Measurements from ENCODE around the gene TTC31.
"Not testable (repeated sequence)": the region's sequence is repeated elsewhere in the genome, so short reads cannot be mapped to it uniquely, and the experiment has no call there.

Gene TTC31

DNA sequence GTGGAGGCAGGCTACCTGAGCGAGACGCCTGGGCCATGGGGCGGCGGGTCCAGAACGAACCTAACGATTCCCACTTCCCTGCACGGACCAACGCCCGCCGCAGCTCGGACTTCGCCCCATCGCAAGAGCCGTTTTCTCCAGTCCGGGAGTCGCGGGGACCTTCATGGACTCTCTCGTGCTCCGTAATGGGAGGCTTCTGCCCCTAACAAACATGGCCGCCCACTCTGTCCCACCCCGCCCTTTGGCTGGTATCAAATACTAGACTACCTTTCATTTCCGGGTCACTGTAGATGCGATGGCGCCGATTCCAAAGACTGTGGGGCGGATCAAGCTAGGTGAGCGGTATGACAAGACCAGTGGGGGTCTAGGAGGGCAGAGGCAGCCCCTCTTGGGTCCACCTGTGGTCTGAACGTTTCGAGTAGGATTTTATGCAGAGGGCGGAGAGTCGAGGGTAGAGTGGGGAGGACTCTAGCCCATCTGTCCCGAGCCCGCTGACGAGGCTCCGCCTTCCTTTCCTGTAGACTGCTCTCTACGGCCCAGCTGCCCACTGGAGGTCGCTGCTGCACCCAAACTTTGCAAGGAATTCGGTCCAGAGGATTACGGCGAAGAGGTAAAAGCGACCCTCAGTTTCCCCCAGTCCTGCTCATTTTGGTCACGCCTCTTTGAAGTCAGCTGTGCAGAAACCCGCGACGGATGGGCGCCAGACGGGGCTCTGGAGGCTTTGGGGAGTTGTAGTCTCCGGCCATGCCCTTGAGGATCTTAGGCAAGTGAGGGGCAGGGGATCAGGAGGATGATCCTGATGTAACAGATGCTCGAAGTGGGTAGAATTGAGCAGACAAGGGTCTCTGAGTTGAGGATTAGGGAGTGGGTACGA lies at the start of gene TTC31, which contains the start of gene CCDC142:
Gene TTC31, plus strand, starts transcription at position 281 of the 874 bp plus-strand sequence. Its CDS starts 15 bp downstream, at position 296.
Gene CCDC142, minus strand, starts transcription at position 198 of the 874 bp plus-strand sequence. Its CDS starts 161 bp downstream, at position 37.
- DNase-seq: peak; percentile 93 to 95

DNA sequence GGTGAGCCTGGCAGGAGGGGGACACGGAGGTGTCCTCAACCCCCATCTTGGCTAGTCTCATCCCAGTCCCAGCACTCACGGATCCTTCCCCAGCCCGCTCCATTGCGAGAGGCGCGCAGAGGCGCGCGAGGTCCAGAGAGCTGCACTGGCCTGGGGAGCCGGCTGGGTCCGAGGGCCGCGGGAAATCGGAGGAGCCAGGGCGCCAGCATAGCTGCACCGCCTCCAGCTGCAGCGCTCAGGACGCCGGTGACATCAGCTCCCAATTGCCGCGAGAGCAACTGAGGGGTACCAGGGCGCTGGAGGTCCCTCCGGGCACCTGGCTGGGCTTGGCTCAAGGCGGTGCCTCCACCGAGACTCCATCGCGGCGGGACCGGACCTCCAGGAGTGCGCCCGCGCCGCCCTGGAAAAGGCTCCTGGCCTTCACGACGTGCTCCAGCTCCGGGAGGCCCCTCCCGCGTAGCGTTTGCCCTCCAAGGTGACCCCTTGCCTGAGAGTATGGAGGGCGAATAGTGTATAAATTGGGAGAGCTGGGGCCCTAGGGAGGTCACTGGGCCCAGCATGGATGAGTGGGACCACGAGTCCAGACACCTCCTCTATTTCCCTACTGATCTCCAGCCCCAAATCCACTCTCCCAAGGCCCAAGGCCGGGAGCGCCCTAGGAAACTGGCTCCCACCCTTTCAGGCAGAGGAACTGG lies 46.6 kb upstream of the TTC31 start:
- DNase-seq: no peak

DNA sequence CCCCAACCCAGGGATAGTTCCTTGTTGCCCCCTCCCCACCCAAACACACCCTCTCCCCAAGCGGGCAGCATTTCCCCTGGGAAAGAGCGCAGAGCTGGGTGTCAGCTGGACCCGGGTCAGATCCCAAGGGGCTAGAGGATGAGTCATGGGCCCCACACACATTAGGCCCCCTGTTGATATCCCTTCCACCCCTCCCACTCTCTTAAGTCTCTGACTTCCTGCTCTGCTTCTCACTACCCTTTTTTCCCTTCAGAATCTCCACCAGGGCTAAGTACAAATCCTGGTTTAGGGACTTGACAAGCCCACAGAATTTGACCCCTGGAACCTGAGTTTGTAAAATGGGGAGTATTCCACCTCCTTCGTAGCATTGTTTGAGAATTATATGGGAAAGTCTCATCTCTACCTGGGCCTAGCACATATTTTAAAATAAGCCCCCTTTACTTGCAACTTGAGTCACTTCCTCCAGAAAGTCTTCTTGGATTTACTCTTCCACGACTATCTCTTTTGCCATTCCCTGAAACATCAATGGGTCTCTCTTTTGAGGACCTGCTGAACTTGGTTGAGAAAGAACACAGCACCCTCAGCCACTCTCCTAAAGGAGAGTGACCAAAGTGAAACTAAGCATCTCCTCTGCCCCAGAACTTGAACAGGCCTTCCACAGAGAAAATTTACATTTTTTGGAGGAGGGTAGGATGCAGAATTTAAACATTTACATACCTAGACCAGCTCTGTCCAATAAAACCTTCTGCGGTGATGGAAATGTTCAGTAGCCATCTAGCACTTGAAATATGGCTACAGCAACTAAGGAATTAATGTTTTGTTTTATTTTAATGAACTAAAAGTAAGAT lies 45.8 kb upstream of the TTC31 start:
- no peak for DNase-seq

DNA sequence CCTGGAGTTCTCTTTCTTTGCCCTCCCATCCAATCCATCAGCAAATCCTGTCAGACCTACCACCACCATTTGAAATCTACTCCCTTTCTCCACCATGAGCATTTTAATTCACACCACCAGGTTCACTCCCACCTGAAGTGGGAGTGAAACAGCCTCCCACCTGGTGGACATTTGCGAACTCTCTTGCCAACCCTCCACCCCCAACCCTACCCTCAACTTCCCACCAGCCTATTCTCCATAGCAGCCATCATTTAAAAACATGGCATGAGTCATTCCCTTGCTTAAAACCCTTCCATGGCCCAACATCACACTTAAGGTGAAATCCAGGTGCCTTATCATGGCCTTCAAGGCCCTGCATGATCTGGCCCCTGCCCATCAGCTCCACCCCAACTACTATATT lies 44.6 kb upstream of the TTC31 start:
- DNase-seq: no peak

DNA sequence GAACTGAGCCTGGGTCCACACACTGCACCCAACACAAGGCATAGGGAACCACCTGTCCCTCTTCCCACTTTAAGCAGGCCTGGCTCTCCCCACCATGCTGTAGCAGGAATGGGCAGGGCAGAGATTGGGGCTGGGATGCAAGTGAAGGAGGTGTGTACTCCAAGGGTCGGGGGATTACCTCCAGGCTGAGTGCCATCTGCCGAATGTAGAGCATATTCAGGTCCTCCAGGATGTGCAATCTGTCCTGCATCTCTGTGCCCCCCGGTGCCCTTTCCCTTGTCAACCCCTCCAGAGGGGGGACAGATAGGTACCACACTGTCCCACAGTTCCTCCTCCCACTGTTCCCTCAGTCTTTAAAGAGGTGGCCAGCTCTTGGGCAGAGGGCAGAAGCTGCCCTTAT lies 43.5 kb upstream of the TTC31 start:
- no peak for DNase-seq

DNA sequence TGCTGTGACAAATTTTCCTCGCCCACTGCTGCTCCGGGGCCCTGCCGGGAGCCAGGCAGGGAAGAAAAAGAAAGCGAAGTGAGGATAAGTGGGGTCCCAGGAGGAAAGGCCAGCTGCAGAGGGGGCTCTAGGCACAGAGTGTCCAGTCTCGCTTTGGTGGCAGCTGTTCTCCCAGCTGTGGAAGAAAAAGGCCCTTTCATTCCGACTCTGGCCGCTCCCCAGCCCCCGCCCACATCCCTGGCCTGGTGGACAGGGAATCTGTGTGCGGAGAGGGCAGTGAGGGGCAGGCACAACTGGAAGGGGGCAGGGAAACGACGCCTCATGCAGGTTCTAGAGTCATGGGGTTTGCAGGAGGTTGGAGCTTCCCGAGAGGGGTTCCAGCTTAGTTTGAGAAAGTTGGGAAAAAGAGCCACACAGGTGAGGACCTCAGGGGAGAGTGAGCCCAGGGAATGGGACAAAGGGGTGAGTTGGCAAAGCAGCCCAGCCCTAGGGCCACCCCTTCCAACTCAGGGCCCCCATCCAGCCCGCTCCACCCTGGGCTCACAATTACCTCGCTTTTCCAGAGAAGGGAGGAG lies 43.0 kb upstream of the TTC31 start:
- no peak for DNase-seq

DNA sequence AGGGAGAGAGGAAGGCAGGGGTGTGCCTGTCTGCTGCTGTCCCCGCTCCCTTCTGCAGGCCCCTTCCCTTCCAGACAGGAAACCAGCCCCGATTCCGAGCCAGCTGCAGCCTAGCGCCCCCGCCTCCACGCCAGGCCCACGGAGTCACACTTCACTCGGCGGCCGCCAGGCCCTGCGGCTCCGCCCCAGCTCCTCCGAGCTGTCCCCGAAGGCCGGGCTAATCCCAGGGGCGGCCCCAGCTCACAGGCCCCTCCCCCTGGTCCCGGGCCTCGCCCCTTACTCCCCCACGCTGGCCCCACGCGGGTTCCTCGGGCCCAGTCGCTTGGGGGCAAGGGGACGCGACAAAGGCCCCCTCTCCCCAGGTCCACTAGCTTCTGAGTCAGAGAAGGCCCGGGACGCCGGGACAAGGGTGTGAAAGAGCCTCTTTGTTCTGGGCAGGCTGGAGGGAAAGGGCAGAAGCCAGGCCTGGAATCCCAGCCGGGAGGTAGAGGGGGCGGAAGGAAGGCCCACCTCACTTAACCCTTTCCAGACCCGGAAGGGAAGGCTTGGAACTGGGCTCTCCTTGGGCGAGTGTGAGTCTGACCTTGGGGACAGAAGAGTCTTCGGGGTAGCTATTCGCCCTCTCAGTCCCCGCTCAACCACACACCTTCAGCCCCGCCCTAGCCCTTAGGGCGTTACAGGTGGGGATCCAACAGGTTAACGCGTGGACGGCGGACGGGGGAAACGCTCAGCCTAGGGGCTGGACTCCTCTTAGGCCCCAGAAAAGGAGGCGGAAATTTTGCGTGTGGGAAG lies 42.3 kb upstream of the TTC31 start:
- peak; percentile 49 to 71 for DNase-seq

DNA sequence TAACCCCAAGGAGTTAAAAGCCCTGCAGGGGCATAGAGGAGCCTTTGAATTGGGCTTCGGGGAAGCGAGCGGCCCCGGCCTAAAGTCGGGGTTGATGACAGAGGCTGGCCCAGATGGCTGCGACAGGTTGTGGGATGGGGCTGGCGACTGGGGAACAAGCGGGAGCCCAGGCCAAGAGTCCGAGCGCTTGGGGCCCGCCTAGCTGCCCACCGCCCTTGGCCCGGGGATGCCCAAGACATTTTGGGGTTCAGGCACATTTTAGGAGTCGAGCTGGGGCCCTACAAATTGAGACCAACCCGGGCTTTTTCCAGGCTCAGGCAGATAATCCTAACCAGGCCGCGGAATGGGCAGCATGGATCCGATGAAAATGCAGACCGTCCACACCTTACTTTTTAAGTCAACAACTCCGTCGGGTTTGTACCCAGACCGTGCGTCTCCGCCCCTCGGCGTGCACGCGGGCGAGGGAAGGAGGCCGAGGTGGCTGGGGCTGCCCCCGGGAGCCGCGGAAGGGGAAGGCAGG lies 41.7 kb upstream of the TTC31 start:
- no peak for DNase-seq

DNA sequence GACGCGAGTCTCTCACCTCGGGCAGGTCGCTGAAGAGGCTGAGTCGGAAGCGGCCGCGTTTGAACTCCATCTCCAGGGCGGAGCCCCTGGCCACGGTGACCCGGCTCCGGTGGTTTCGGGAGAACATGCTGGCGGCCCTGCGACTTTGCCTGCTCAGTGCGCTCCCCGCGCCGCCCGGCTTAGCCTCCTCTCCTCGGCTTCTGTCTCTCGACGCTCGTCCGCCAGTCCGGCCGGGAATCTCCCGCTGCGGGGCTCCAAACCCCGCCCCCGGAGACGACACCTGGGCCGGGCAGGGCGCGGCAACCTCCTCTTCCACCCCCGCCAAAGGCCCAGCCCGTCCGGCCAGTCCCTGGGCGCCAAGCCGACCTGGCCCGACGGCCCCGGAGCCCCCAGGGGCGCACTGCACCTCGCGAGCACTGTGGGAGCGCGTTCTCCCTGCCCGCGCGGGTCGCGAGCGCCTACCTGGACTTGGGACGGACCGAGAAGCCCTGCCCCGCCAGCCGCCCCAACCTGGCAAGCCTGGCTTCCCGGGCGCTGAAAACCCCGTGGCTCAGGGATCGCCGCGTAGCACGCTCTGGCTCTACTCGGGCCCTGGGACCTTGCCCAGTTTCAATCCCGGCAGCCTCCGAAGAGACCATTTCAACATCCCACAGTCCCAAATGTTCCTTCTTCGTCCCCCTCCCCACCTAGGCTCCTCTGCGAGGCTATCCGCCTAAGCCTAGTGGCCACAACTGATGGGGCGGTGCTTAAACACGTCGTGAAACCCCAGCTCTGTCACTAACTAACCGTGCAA lies 41.0 kb upstream of the TTC31 start, which contains the start of gene RTKN:
Gene RTKN, minus strand, starts transcription at position 248 of the 793 bp plus-strand sequence. Its CDS starts 121 bp downstream, at position 127.
- peak; percentile 40 to 51 for DNase-seq

DNA sequence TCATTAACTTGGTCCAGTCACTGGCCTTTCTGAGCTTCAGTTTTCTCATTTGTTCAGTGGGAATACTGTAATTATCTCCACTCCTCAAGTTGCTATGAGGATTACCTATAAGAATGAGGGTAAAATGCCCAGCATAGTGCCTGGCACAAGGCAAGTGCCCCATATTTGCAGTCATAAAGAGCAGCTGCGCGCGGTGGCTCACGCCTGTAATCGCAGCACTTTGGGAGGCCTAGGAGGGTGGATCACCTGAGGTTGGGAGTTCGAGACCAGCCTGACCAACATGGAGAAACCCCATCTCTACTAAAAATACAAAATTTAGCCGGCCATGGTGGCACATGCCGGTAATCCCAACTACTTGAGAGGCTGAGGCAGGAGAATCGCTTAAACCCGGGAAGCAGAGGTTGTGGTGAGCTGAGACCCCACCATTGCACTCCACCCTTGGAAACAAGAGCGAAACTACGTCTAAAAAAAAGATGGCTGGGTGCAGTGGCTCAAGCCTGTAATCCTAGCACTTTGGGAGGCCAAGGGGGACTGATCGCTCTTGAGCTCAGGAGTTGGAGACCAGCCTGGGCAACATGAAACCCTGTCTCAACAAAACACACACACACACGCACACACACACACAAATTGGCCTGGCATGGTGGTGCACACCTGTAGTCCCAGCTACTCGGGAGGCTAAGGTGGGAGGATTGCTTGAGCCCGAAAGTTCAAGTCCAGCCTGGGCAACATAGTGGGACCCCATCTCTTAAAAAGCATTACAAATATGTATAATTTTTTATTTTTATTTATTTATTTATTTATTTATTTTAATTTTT lies 40.2 kb upstream of the TTC31 start:
- not testable (repeated sequence) for DNase-seq

DNA sequence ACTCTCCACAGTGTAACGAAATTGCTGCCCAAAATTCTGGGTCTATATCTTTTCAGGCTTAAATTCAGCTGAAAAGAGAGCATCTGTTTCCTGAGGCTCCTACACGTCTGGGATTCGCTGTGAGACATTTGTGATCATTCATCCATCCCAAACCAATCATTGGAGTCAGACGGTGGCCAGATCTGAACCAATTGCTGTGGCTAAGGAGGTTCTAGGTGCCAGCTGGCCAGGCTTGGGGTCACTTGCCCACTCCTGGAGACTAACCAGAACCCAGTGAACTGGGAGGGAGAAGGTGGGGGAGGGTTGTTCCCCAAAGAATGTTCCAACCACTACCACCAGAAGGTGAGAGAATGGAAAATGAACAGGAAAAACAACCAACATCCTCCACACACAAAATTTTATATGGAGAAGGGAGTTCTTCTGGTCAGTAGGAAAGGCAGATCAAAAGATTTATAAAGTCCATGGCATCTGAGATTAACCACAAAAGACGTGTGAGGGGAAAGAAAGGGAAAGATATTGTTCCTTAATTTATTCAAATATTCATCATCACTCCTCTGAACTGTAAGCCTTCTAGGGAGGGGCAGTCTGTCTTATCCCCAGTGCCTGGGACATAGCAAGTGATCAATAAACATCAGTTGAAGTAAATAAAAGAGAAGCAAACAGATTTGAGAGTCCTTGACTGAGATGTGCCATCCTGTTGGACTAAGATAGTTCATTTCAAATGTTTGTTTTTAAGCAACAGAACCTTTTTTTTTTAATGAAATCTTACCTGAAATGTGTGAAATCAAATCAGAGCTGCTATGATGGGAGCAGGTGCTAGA lies 38.2 kb upstream of the TTC31 start:
- DNase-seq: no peak

DNA sequence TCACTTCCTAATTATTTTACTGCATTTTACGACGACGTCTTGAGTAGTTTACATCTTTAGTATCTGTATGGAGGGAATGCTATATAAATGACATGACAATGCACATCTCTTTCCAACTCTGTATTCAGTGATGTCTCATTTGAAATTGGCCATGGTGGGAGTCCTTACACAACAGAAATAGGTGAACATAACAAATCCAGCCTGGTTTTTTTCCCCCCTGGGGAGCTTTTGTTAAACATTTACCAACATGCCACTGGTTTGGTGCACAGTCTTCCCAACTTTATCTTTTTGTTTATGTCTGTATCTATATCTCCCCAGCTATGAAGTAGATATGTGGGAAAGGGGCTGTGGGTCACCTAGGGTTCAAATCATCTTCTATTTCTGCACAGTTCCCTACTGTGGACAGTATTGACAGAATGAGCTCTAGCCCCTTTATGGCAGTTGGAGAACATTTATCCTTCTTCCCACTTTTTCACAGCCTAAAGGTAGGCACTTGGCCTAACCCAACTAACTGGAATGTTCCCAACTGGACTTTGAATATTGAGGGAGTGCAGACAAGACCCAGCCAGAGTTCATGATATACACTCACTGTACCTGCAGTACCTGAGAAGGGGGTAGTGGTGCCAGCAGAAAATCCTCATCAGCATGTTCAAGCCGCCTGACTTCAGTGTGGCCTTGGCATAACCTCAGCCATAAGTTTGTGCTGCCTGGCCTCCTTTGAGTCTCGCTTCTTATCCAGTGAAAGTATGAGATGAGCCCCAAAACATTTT lies 35.5 kb upstream of the TTC31 start:
- no peak for DNase-seq

DNA sequence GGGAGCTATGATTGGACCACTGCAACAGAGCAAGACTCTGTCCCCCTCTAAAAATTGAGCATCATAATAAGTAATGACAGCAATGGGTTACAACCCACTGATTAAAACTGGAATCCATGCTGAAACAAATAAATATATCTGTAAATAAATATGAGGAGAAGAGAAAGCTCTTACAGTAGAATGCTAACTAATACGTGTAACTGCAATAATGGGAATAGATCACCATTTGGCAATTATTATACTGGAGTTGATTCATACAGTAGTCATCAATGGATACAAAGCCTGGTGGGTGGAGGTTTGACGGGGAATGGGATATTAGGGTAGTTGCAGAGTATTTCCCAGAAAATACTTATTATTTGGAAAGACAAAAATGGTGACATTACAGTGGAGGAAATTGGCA lies 34.1 kb upstream of the TTC31 start:
- no peak for DNase-seq

DNA sequence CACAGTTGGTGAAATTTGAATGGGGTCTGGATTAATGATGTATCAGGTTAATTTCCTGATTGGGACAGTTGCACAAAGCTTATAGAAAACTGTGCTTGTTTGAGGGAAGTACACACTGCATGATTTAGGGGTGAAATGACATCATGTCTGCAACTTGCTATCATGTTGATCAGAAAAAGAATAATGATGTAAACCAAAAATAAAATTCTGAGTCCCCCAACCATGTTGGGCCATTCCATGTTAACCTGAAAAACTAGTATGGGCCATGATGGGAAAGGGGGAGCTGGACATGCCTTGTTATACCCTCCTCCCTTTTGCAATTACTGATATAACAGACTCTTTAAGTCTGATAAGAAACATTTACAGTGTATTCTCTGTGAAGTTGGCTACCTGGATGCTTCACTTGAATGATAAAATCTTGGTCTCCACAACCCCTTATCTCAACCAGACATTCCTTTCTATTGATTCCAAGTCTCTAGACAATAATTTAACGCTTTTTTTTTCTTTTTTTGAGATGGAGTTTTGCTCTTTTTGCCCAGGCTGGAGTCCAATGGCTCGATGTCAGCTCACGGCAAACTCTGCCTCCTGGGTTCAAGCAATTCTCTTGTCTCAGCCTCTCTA lies 32.2 kb upstream of the TTC31 start:
- DNase-seq: no peak

DNA sequence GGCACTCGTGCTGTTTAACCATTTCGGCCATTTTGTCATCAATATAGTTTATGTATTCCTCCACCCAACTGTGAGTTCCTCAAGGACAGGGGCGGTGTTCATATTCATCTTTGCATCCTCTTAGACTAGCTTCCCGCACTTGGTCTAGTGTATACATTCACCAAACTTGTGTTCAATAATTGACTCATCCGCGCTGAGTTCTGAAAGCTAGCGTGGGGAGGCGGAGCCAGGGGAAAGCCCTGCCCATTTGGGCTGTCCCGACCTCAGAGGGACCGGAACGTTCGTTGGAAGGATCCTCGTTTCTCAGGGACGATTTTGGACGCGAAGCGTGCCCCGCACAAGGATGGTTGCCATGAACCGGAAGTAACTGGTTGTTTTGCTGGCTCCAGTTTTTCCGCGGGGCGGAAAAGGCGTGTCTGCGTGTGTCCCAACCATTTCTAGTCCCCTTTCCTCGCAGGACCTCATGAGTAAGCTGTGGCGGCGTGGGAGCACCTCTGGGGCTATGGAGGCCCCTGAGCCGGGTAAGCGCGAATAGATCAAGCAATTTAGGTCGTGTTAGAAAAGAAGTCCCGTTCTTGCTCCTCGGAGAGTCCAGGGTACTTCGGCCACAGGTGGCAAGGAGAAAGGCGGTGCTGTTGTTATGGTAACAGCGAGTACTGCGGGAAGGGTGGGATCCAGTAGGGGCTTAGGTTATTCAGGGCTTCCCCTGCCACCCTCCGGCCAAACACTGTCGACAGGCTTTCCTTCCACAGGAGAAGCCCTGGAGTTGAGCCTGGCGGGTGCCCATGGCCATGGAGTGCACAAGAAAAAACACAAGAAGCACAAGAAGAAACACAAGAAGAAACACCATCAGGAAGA lies 28.0 kb upstream of the TTC31 start, which contains the start of gene INO80B:
Gene INO80B, plus strand, starts transcription at position 434 of the 858 bp plus-strand sequence. Its CDS starts 30 bp downstream, at position 464.
- DNase-seq: peak; percentile 97 to 99

DNA sequence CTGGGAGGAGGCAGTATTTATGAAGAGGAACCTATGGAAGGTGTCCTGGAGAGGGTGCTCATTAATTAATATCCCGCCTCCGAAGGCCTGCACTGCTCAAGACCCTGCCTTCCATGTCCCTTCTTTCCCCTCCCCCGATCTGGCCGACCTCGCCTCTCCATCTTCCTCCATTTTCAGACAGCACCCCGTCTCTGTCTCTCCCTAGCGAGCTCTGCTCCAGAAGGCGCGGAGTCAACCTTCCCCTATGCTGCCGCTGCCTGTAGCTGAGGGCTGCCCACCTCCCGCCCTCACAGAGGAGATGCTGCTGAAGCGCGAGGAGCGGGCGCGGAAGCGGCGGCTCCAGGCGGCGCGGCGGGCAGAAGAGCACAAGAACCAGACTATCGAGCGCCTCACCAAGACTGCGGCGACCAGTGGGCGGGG lies 25.7 kb upstream of the TTC31 start:
- no peak for DNase-seq

All from CD4-positive, alpha-beta T cell treated with Interleukin-1 beta for 1 hour (primary cell).